GM13977 (cell line): Measurements from ENCODE around the gene FARS2.

Experiments
- DNase-seq: peaks from one replicate; pipeline ENCODE4 v3.0.0; 2012; ENCODE audit warnings: low spot score
- in situ Hi-C: fragments of 300-500 bp; cut with MboI; formaldehyde crosslinking; loops from one replicate; pipeline ENCODE4 v1.12.0; 2022; ENCODE audit warnings: low sequenced_read_pairs, low pct_unique_long_range_greater_than_20kb, mixed read lengths, inconsistent platforms; ENCODE audit not compliant: unreplicated experiment
- TF ChIP-seq, protein P1 (sequence below): IDR thresholded peaks from 2 replicates; pipeline ENCODE4 v1.5.1; 2012; ENCODE audit warnings: mild to moderate bottlenecking, control low read depth; ENCODE audit not compliant: insufficient read depth; ENCODE audit errors: extremely low read depth, missing control alignments

The FARS2 gene

DNA sequence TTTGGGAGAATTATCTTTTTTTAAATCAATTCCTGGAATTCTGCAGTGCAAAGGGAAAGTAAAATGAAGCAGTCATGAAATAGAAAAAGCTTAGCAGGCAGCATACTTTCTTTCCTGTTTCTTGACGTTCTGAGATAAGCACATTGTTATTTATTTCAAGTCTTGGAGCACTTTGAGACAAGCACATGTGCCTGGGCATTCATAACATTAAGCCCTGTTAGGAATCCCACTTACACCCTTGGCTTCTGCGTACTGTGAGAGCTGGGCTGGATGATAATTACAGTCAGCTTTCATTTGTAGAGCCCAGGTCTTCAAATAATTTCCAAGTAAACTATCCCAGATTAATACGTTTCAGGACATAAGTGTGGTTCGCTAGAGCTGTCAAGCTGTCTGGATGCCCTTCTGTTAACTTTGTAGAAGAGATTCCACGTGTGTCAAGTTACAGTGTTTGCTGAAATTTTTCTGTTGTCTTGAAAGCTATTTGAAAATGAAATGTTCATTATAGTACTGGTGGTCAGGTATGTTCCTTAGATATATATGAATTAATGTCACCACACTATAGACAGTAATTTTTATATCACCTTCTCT is 8.9 kb downstream of the FARS2 start:
- in situ Hi-C loops, result no loop called here
- TF ChIP-seq, protein P1, sequence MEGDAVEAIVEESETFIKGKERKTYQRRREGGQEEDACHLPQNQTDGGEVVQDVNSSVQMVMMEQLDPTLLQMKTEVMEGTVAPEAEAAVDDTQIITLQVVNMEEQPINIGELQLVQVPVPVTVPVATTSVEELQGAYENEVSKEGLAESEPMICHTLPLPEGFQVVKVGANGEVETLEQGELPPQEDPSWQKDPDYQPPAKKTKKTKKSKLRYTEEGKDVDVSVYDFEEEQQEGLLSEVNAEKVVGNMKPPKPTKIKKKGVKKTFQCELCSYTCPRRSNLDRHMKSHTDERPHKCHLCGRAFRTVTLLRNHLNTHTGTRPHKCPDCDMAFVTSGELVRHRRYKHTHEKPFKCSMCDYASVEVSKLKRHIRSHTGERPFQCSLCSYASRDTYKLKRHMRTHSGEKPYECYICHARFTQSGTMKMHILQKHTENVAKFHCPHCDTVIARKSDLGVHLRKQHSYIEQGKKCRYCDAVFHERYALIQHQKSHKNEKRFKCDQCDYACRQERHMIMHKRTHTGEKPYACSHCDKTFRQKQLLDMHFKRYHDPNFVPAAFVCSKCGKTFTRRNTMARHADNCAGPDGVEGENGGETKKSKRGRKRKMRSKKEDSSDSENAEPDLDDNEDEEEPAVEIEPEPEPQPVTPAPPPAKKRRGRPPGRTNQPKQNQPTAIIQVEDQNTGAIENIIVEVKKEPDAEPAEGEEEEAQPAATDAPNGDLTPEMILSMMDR, result no peak
- no peak for DNase-seq

DNA sequence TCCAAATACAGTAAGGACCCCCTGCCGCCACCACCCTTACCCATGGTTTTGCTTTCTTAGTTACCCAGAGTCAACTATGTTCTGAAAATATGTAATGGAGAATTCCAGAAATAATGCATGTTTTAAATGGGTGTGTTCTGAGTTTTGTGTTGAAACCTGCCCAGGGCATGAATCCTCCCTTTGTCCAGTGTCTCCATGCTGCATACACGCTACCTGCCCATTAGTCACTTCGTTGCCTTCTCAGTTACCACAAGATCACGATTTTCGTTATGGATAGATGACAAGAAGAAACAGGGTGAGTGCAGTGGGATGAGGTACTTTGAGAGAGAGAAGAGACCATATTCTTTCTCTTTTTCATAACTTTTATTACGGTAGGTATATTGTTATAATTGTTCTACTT is 10.6 kb downstream of the FARS2 start:
- TF ChIP-seq, protein P1, result no peak
- in situ Hi-C loops, result no loop called here
- no peak for DNase-seq

DNA sequence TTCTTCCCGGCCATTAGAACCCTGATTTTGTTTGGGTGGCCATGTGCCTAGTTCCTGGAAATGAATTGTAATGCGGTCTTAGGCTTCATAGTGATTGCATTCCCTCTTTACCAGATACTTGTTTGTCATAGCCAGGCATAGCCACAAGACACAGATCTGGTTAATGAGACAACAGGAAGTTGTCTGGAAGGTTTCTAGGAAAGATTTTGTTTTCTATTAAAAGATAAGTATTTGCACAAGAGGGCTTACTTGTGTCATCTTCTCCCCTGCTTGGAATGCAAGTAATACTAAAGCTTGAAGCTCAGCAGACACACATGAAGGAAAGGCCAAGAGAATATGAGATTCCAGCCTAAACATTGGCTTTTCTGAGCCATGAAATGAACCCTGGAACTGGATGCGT is 12.9 kb downstream of the FARS2 start:
- TF ChIP-seq, protein P1, result no peak
- in situ Hi-C loops, result no loop called here
- DNase-seq, result no peak

GRCh38 chr6:5275497-5275896 is 14.2 kb downstream of the FARS2 start:
- no peak for DNase-seq
- in situ Hi-C loops, result no loop called here
- TF ChIP-seq, protein P1, result no peak

GRCh38 chr6:5276581-5276980 is 15.3 kb downstream of the FARS2 start:
- TF ChIP-seq, protein P1, result no peak
- in situ Hi-C loops, result no loop called here
- DNase-seq, result no peak

GRCh38 chr6:5277589-5277988 is 16.3 kb downstream of the FARS2 start:
- DNase-seq, result no peak
- in situ Hi-C loops, result no loop called here
- TF ChIP-seq, protein P1, result no peak

- in situ Hi-C loops, result no loop called here
- TF ChIP-seq, protein P1, result no peak
- DNase-seq, result no peak
Observed at GRCh38 chr6:5278047-5278446, 16.7 kb downstream of the FARS2 start.
